ENCODE measurements around the gene UBE3C. TPM values are rescaled to one million over a fixed set of nuclear protein-coding genes. Genes with fewer than 3 reads are reported as not detected.

The UBE3C gene
- total RNA-seq, 2 donors from 2014 or later: 49.0 to 72.0 TPM

DNA sequence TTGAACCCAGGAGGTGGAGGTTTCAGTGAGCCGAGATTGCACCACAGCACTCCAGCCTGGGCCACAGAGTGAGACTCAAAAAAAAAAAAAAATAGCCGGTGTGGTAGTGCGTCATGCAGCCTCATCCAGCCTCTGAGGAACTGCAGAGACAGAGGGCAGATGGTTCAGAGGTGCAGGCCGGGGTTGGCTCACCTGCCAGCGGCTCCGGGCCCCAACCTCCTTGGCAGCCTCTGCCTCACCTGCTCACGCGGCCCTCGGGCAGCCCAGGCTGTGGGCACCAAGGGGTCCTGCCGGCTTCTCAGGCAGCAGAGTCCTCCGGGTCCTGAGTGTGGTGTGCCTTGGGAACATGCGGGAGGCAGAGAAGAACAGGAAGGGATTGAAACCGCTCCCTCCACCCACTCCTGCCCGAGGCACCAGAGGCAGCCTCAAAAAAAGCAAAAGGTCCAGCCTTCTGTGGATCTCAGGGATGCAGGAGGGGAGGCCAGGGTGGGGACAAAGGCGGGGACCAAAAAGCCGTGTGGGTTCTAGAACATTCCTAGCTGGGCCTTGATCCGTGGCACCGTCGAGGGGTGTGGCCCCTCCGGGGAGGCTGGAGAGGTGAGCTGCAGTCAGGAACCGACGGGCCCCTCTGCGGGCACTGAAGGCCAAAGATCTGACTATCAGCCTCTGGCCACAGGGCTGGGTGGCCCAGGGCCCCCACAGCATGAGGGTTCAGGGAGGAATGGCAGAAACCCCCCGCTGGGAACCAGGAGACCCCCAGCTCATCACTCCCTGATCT lies 142.7 kb downstream of the UBE3C start:
- 89% methylated on average over 21 of the region's 24 CpGs for WGBS
- H3K4me3 ChIP-seq: no peak overlapping the region
- H3K27ac ChIP-seq: no peak overlapping the region
- no peaks in the 10 kb centered on the region for H3K36me3 ChIP-seq
- no peaks in the 10 kb centered on the region for H3K9me3 ChIP-seq
- intact Hi-C loops (cut with DNase I): no loop called here
- no peaks in the 10 kb centered on the region for H3K4me1 ChIP-seq (replicated peaks)
- no peaks in the 10 kb centered on the region for H3K27me3 ChIP-seq (replicated peaks; ENCODE audit: insufficient read depth)
- no peak for DNase-seq (ENCODE audit: low spot score)
- TF ChIP-seq POLR2A (IDR thresholded peaks at IDR 0.05): no peak
- TF ChIP-seq, protein P1, sequence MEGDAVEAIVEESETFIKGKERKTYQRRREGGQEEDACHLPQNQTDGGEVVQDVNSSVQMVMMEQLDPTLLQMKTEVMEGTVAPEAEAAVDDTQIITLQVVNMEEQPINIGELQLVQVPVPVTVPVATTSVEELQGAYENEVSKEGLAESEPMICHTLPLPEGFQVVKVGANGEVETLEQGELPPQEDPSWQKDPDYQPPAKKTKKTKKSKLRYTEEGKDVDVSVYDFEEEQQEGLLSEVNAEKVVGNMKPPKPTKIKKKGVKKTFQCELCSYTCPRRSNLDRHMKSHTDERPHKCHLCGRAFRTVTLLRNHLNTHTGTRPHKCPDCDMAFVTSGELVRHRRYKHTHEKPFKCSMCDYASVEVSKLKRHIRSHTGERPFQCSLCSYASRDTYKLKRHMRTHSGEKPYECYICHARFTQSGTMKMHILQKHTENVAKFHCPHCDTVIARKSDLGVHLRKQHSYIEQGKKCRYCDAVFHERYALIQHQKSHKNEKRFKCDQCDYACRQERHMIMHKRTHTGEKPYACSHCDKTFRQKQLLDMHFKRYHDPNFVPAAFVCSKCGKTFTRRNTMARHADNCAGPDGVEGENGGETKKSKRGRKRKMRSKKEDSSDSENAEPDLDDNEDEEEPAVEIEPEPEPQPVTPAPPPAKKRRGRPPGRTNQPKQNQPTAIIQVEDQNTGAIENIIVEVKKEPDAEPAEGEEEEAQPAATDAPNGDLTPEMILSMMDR (IDR thresholded peaks at IDR 0.05): no peak
- TF ChIP-seq POLR2AphosphoS5 (IDR thresholded peaks at IDR 0.05): no peak

DNA sequence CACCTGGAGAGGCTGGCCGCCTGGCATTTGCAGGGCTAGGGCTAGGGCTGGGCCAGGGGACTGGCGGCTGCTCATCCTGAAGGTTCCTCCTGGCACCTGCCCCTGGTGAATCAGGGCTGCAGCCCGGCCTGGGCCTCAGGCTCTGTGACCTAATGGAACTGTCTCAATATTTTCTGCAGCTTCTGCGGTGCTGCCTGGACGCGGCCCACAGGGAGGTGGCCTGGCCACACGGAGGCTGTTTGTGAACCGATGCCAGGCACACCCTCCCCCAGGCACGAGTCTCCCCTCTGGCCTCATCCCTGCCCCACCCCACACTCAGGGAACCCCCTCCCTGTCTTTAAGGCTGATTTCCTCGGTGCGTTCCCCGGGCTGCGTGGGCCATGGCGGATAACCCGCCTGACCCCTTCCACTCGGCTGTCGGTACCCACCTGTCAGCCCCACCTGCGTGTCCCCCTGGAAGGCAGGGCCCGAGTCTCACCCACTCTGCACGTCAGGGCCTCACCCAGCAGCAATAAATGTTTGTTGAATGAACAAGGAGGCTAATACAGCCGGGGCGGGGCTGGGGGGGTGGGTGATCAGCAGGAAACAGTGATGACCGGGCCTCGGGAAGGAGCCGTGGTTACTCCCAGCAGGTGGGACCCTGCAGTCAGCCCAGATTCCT lies 143.5 kb downstream of the UBE3C start:
- no peak for DNase-seq (ENCODE audit: low spot score)
- intact Hi-C loops (cut with DNase I): no loop called here
- H3K27ac ChIP-seq: no peak overlapping the region
- H3K27me3 ChIP-seq (replicated peaks; ENCODE audit: insufficient read depth): no peaks in the 10 kb centered on the region
- H3K4me1 ChIP-seq (replicated peaks): no peaks in the 10 kb centered on the region
- TF ChIP-seq POLR2AphosphoS5 (IDR thresholded peaks at IDR 0.05) (no peak), POLR2A (IDR thresholded peaks at IDR 0.05) (no peak)
- TF ChIP-seq, protein P1 (IDR thresholded peaks at IDR 0.05): no peak
- H3K36me3 ChIP-seq: no peaks in the 10 kb centered on the region
- no peak overlapping the region for H3K4me3 ChIP-seq
- WGBS: 59% methylated on average over 25 of the region's 25 CpGs
- no peaks in the 10 kb centered on the region for H3K9me3 ChIP-seq

DNA sequence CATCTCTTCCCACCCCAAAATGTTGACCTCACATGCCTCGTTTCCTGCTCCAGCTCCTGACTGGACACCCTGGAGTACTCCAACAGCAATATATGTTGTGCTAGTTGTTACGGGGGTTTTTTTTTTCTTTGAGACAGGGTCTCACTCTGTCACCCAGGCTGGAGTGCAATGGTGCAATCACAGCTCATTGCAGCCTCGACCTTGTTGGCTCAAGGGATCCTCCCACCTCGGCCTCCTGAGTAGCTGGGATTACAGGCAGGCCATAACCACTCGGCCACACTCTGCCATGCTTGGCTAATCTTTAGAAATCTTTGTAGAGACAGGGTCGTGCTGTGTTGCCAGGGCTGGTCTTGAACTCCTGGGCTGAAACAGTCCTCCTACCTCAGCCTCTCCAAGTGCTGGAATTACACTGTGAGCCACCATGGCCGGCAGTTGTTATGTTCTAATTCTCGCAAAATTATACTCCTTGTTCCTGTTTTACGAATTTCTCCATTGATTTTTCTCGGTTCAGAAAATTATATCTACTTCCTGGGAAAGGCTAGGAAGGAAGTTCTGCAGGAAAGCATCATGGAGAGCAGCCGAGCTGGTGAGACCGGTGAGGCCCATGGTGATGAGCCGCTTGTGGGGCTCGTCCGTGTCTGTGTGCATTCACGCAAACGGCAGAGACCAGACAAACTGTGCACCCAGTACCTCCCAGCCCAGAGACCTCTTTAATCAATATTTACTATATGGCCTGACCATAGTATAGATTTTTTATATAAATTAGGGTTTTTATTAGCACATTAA lies 145.7 kb downstream of the UBE3C start:
- Histone ChIP-seq H3K27me3 (replicated peaks; ENCODE audit: insufficient read depth) (no peaks in the 10 kb centered on the region), H3K27ac (no peak overlapping the region), H3K36me3 (no peaks in the 10 kb centered on the region), H3K4me3 (no peak overlapping the region), H3K4me1 (replicated peaks) (no peaks in the 10 kb centered on the region), H3K9me3 (no peaks in the 10 kb centered on the region)
- no peak for DNase-seq (ENCODE audit: low spot score)
- 89% methylated on average over 17 of the region's 17 CpGs for WGBS
- TF ChIP-seq, protein P1 (IDR thresholded peaks at IDR 0.05): no peak
- no peak for TF ChIP-seq POLR2AphosphoS5 (IDR thresholded peaks at IDR 0.05)
- no peak for TF ChIP-seq POLR2A (IDR thresholded peaks at IDR 0.05)
- intact Hi-C loops (cut with DNase I): no loop called here

DNA sequence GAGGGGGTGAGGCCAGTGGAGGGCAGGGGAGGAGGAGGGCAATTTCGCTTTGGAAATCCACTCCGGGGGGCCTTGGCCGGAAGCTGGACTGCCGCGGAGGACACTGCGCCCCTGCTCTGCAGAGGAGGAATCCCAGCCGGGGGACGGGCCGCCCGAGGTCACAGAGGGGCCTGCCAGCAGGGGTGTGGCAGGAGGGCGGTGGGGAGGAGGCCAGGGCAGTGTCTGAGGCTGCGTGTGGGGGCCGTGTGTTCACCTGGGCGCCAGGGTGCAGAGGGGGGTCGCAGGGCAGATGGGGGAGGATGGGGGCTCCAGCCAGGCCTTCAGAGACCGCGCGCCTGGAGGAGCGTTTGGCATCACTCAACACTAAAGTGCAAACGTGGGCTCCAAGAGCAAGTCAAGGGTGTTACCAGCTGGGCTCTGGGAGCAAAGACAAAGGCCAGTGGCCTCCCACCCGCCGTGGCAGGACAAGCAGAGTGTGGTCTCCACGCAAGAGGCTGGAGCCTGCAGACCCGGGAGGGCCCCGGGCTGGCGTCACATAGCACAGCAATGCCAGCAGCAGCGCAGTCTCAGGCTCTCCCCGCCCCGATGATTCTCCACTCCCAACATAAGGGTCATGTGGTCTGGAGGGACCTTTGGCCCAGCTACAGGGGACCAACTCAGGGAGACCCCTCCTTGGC lies 152.8 kb downstream of the UBE3C start:
- Histone ChIP-seq H3K4me1 (replicated peaks) (no peaks in the 10 kb centered on the region), H3K27ac (no peak overlapping the region), H3K9me3 (no peaks in the 10 kb centered on the region), H3K27me3 (replicated peaks; ENCODE audit: insufficient read depth) (no peaks in the 10 kb centered on the region), H3K4me3 (no peak overlapping the region), H3K36me3 (no peaks in the 10 kb centered on the region)
- intact Hi-C loops (cut with DNase I): no loop called here
- TF ChIP-seq, protein P1 (IDR thresholded peaks at IDR 0.05): no peak
- no peak for TF ChIP-seq POLR2A (IDR thresholded peaks at IDR 0.05)
- TF ChIP-seq POLR2AphosphoS5 (IDR thresholded peaks at IDR 0.05): no peak
- 83% methylated on average over 28 of the region's 29 CpGs for WGBS
- no peak for DNase-seq (ENCODE audit: low spot score)

Measured in prostate gland (tissue), 2 donors.